Activated gamma-delta T cell treated with anti-CD3 and anti-CD28 coated beads, Interleukin-2, amount 50 U/mL, for 16 hours (primary cell): Measurements from ENCODE around the gene MLYCD.

Source experiments
- DNase-seq: peaks from one replicate; pipeline ENCODE4 v3.0.0-alpha.2; 2020; ENCODE audit warnings: low read depth

MLYCD gene

GRCh38 chr16:83970430-83970815, 71.5 kb downstream of the MLYCD start:
- DNase-seq: no peak

GRCh38 chr16:83971165-83972130, 72.5 kb downstream of the MLYCD start:
- no peak for DNase-seq

- no peak for DNase-seq
These were observed 73.5 kb downstream of the MLYCD start for GRCh38 chr16:83972256-83973008.

- no peak for DNase-seq
These were observed 74.2 kb downstream of the MLYCD start for GRCh38 chr16:83973077-83973476.

GRCh38 chr16:83973581-83974385, 74.9 kb downstream of the MLYCD start:
- no peak for DNase-seq

- DNase-seq: no peak
These were observed 75.6 kb downstream of the MLYCD start for GRCh38 chr16:83974475-83974874.

- DNase-seq: no peak
These were observed 76.8 kb downstream of the MLYCD start for GRCh38 chr16:83975590-83976260.
